ACC112 (cell line): ENCODE data around the gene ARSJ.

Source experiments
- H2AFZ ChIP-seq: fragments of 200-600 bp; sonication (generic); one replicate; pipeline ENCODE4 v1.6.0; 2017; ENCODE audit warnings: antibody characterized with exemption, low read length; ENCODE audit not compliant: unreplicated experiment
- H3K27ac ChIP-seq: fragments of 200-600 bp; sonication (generic); 2 replicates; pipeline ENCODE4 v1.5.1; 2014; ENCODE audit warnings: low read depth, mild to moderate bottlenecking, antibody characterized with exemption, low read length, moderate library complexity
- H3K27me3 ChIP-seq: fragments of 200-600 bp; sonication (generic); 2 replicates; pipeline ENCODE4 v1.6.1; 2014; ENCODE audit warnings: mild to moderate bottlenecking, antibody characterized with exemption, low read length, moderate library complexity, mixed read lengths; ENCODE audit not compliant: insufficient read depth
- H3K36me3 ChIP-seq: fragments of 200-600 bp; sonication (generic); 2 replicates; pipeline ENCODE4 v1.6.1; 2016; ENCODE audit warnings: mild to moderate bottlenecking, antibody characterized with exemption, low read length, moderate library complexity, mixed read lengths; ENCODE audit not compliant: insufficient read depth
- H3K4me1 ChIP-seq: fragments of 200-600 bp; sonication (generic); one replicate; pipeline ENCODE4 v1.6.1; 2016; ENCODE audit warnings: low read length, mixed read lengths; ENCODE audit not compliant: insufficient read depth, unreplicated experiment, control insufficient read depth
- H3K4me3 ChIP-seq: fragments of 200-600 bp; sonication (generic); 2 replicates; pipeline ENCODE4 v1.5.1; 2014; ENCODE audit warnings: mild to moderate bottlenecking, low read depth, low read length
- H3K79me2 ChIP-seq: fragments of 200-600 bp; sonication (generic); one replicate; pipeline ENCODE4 v1.6.0; 2016; ENCODE audit warnings: low read length; ENCODE audit not compliant: control insufficient read depth, unreplicated experiment, insufficient read depth

The ARSJ gene

DNA sequence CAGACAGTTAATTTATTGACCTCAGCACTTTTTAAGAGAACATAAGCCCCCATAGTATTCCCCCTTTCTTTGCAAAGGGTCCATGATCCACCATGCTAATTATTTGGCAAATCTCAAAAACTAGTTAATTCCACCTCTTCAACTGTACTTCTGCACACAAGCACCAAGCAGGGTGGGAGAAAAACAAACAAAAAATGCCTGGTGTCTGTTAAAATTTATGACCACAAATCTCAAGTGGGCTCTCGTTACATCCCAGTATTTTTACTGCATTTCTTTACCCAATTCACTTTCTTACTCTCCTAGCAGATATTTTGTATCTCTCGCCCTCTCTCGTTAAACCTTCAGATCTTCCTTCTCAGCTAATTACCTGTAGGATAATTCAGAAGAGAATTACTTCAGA is 6.1 kb downstream of the ARSJ start:
- Histone ChIP-seq H3K27ac (no peak overlapping the region), H3K36me3 (peaks cover 35% of the 10 kb centered on the region), H3K27me3 (no peaks in the 10 kb centered on the region), H3K4me1 (peaks cover 28% of the 10 kb centered on the region), H3K79me2 (peaks cover 96% of the 10 kb centered on the region), H2AFZ (no peak overlapping the region), H3K4me3 (no peak overlapping the region; the same call in 1 of the 2 replicates)

DNA sequence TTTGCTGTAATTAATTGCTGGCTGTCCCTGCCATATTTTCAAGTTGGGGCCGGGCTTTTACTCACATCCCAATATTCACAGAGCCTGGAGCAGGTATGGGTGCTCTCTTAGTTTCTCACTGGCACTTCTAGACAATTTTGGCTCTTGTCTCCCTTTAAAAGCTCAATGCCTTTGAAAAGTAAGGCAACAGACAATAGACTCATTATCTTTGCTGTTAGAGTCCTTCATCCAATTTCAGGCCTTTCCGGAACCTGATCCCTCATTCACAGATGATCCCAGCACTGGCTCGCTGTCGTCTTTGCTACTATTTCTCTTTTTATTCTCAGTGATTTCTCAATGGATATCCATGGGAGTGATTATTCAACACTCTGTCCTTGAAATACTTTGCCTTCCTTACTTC is 6.7 kb downstream of the ARSJ start:
- H3K27me3 ChIP-seq: no peaks in the 10 kb centered on the region
- no peak overlapping the region for H2AFZ ChIP-seq
- H3K79me2 ChIP-seq: peaks cover 96% of the 10 kb centered on the region
- H3K27ac ChIP-seq: no peak overlapping the region
- H3K4me1 ChIP-seq: peaks cover 33% of the 10 kb centered on the region
- H3K4me3 ChIP-seq: no peak overlapping the region
- peaks cover 37% of the 10 kb centered on the region for H3K36me3 ChIP-seq

DNA sequence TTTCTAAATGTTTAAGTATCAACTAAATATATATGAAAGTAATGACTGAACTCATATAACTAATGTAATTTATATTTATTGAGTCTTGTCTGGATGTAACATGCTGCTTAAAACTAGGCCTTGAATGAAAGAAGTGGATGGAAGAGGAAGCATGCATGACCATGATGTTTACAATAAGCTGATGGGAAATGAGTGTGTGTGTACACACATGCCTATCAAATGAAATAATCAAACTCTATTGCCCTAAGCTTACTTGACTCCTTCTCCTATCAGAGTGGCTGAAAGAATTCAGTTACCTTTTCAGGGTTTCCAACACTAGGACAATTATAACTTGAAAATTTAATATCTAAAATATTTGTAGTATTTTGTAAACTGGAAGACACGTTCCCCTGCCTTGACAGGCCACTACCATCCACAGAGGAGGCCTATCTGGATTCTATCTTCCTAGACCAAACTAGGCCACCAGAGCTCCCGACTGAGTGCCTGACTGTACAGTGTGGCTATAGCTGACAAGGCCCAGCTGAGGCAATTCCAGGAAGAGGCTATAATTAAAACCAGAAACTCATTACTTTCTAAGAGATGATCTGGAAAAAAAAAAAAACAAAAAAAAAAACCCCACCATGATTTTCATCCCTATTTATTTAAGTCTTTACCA is 7.6 kb downstream of the ARSJ start:
- H3K79me2 ChIP-seq: peaks cover 95% of the 10 kb centered on the region
- H3K36me3 ChIP-seq: peaks cover 40% of the 10 kb centered on the region
- H2AFZ ChIP-seq: no peak overlapping the region
- H3K27me3 ChIP-seq: no peaks in the 10 kb centered on the region
- no peak overlapping the region for H3K4me3 ChIP-seq
- peak overlapping the region; percentile 51 for H3K27ac ChIP-seq
- H3K4me1 ChIP-seq: peaks cover 41% of the 10 kb centered on the region

DNA sequence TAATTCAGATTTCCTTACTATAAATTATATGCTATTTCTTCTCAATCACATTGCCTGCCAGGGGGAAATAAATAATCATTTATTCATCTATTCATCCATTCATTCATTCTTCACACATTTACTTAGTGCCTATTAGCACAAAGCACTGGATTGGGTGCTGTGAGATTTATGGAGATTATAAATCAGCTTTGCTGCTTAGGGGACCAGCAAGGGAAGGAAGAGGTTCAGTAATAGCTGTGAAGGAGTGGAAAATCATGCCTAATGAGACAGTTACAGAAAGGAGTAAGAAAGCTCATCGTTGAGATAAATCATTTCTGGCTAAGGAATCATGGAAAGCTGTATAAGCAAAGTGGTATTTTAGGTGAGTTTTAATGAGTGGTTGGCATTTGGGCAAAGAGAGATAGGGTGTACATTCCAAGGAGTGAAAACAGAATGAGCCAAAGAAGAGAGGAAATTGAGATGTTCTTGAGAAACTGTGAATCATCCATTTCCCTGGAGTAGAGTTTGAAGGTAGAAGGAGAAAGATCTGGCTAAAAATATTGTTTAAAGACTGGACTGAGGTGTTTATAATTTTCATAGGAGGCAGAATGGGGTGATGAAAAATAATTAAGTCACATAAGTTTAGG is 9.6 kb downstream of the ARSJ start:
- Histone ChIP-seq H3K79me2 (peaks cover 88% of the 10 kb centered on the region), H2AFZ (peak overlapping the region; percentile 15), H3K4me3 (peak overlapping the region; percentile 56), H3K27me3 (no peaks in the 10 kb centered on the region), H3K36me3 (peaks cover 44% of the 10 kb centered on the region), H3K27ac (peak overlapping the region; percentile 66), H3K4me1 (peaks cover 49% of the 10 kb centered on the region)

DNA sequence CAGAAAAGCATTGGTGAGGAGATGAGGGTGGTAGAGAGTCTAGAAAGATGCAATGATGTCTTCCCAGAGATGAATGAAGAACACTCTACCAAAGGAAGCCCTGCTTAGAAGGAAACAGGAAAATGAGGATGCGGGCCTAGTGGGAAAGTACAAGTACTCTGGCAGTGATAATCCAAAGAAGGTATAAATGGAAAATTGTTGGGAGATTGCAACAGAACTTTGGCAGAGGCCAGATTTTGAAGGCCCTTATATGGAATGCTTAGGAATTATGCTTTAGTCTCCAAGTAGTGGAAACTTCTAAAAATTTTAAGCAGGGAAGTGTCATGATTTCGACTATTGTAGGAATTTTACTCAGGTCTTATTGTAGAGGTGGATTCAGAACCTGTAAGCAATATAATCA is 11.0 kb downstream of the ARSJ start:
- H3K27me3 ChIP-seq: no peaks in the 10 kb centered on the region
- H3K79me2 ChIP-seq: peaks cover 87% of the 10 kb centered on the region
- H3K4me3 ChIP-seq: 0 out of 2 replicates have a peak overlapping the region, but pooled peaks have one; percentile 9
- no peak overlapping the region for H3K27ac ChIP-seq
- peaks cover 49% of the 10 kb centered on the region for H3K4me1 ChIP-seq
- peaks cover 42% of the 10 kb centered on the region for H3K36me3 ChIP-seq
- H2AFZ ChIP-seq: no peak overlapping the region

DNA sequence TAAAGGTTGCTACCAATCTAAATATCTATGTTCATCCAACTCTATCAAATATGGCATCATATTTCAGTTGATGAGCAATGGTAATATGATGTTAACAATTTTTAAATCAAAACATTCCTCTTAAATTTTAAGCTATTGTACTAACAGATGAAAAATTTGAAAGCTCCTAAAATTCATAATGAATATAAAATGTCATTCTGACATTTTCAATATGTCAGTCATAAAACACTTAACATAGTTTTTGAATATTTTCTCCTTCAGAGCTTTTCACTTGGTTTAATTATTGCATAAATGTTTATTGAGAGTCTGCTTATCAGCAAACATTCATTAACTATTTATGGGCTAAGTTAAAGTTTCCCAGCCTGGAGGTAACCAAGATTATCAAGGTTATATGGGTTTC is 11.8 kb downstream of the ARSJ start:
- H3K79me2 ChIP-seq: peaks cover 85% of the 10 kb centered on the region
- H3K36me3 ChIP-seq: peaks cover 40% of the 10 kb centered on the region
- no peak overlapping the region for H2AFZ ChIP-seq
- peaks cover 45% of the 10 kb centered on the region for H3K4me1 ChIP-seq
- H3K27me3 ChIP-seq: no peaks in the 10 kb centered on the region
- peak overlapping the region; percentile 31; the same call in 1 of the 2 replicates for H3K27ac ChIP-seq
- no peak overlapping the region for H3K4me3 ChIP-seq

DNA sequence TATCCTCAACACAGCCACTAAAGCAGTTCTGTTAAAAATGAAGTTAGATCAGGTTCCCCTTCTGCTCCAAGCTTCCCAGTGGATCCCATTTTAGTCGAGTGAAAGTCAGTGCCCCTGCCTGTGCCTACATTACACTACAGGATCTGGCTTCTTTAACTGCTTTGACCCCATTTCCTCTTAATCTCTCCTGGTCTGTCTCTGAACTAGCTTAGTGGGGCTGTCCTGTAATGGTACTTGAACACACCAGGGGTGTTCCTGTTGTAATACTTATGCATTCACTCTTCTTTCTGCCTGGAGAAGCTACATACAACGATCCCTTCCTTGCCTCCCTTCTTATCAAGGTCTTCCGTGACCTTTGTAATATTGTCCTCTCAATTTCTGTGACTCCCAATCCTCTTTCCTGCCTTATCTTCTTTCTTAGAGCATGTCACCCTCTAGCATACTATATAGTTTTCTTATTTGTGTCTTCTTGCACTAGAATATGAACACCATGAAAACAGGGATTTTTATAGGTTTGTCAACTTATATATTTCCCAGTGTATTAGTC is 16.7 kb downstream of the ARSJ start:
- Histone ChIP-seq H3K79me2 (peaks cover 75% of the 10 kb centered on the region), H3K27me3 (no peaks in the 10 kb centered on the region), H3K36me3 (peaks cover 32% of the 10 kb centered on the region), H3K4me3 (no peak overlapping the region), H3K27ac (peak overlapping the region; percentile 97), H2AFZ (no peak overlapping the region), H3K4me1 (peaks cover 64% of the 10 kb centered on the region)

DNA sequence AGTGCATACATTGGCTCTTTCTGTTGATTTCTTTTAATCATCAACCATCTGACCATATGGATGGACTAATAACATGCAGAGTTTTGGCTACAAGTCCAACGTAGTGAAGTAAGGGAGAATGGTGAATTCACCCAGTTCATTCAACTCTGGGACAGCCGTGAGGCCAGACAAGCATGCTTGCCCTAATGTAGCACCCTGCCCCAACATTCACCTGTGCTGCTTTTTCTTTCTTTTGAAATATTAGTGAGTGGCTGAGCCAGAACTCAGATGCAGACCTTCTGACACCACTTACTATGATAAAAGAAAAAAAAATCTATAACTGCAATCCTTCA is 17.5 kb downstream of the ARSJ start:
- no peak overlapping the region for H3K4me3 ChIP-seq
- H3K4me1 ChIP-seq: peaks cover 64% of the 10 kb centered on the region
- peak overlapping the region; percentile 97 for H3K27ac ChIP-seq
- H3K36me3 ChIP-seq: peaks cover 30% of the 10 kb centered on the region
- no peaks in the 10 kb centered on the region for H3K27me3 ChIP-seq
- H3K79me2 ChIP-seq: peaks cover 77% of the 10 kb centered on the region
- H2AFZ ChIP-seq: no peak overlapping the region

DNA sequence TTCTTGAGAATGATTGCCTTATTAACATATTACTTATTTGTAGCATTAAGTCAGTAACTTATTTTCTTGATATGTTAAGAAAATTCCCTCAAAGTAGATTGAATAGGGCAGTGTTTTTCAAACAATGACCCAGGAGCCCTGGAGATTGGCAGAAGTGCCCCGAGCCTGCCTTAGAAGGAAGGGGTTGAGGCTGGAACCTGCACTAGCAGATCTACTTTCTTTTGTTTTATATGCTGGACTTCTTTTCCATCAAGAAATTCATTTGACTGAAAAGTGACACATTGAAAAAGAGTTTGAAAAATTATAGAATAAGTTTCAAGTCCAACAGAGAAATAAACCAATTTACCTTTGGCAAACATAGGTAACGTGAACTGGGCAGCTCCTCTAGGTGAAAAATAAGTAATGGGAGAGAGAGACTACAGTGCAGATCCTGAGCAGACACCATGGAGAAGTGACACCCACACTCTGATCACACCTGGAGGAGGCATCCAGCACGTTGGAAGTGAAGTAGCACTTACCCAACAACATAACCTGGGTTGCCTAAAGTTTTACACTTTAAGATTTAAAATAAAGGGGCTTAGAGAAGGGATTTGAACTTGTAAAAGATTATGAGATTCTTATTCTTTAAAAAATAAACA is 18.6 kb downstream of the ARSJ start:
- Histone ChIP-seq H3K4me3 (peak overlapping the region; percentile 65; the same call in 1 of the 2 replicates), H3K36me3 (peaks cover 23% of the 10 kb centered on the region), H3K27me3 (no peaks in the 10 kb centered on the region), H3K4me1 (peaks cover 66% of the 10 kb centered on the region), H3K27ac (peak overlapping the region; percentile 97), H3K79me2 (peaks cover 78% of the 10 kb centered on the region), H2AFZ (no peak overlapping the region)

DNA sequence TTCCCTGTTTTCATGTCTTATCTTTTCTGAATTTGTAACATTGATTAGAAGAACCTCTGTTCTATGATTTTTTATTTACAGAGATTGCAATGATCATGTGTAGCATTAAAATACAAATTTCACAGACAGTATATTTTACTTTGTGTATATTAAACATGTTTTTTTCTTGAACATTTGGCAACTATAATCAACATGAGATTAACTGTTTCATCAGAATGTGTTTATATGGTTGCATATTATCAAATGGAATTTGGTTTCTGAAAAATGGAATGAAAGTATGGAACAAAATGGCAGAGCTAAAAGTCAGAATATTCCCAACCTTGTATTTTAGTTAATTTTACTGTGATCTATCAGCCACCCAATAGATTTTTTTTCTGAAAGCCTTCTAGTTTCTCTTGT is 19.9 kb downstream of the ARSJ start:
- peak overlapping the region; percentile 97 for H3K27ac ChIP-seq
- H3K4me3 ChIP-seq: peak overlapping the region; percentile 65

More for the DNA sequence above, 19.9 kb downstream of the ARSJ start:
- Histone ChIP-seq H3K4me1 (peaks cover 77% of the 10 kb centered on the region), H3K27me3 (no peaks in the 10 kb centered on the region), H3K79me2 (peaks cover 83% of the 10 kb centered on the region), H2AFZ (no peak overlapping the region), H3K36me3 (peaks cover 20% of the 10 kb centered on the region)
